Erythroblast (primary cell): Measurements from ENCODE around the gene CASZ1.

Source experiments
- GATA1 ChIP-seq: IDR thresholded peaks from 2 replicates; pipeline ENCODE4 v1.6.1; 2011; ENCODE audit warnings: low read depth, mild to moderate bottlenecking, control low read depth, low read length, moderate library complexity
- POLR2A ChIP-seq: IDR thresholded peaks from 2 replicates; pipeline ENCODE4 v1.6.1; 2011; ENCODE audit warnings: mild to moderate bottlenecking, low read length

GRCh38 chr1:10733474-10734366 is 62.7 kb downstream of the CASZ1 start:
- TF ChIP-seq GATA1: no peak
- no peak for TF ChIP-seq POLR2A
